ENCODE results near the gene NR2F6.
A peak's percentile ranks its signal among the peaks of the same experiment; 100 is the strongest.

NR2F6 gene

DNA sequence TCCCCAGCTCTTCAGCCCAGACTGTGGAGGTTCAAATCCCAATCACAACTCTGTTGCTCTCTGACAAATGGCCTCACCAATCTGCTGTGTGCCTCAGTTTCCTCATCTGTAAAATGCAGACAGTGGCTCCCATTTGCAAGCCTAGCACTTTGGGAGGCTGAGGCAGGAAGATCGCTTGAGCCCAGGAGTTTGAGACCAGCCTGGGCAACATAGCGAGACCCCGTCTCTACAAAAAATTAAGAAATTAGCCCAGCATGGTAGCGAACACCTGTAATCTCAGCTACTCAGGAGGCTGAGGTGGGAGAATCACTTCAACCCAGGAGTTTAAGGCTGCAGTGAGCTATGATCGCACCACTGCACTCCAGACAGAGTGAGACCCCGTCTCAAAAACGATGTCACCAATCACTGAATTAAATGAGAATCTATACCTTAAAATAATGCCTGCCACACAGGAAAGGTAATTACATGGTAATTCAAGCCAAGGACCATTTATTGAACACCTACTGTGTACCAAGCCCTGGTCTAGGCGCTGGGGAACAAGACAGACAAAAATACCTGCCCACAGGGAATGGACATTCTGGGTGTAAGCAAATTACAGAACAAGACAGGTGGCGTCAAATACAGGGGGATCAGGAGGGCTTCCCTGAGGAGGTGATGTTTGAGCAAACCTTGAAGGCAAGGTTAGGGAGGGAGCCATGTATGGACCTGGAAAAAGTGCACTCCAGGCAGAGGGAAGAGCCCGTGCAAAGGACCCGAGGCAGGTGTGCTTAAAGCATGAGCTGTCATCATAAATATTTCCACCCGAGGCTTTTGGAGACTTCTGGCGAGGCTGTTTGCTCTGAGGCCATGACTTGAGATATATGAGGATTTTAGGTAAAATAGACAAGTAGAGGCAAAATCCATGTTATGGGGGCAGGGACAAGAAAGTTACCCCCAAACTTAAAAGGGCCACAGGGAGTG is 7.7 kb downstream of the NR2F6 start:
- DNase-seq: no peak

DNA sequence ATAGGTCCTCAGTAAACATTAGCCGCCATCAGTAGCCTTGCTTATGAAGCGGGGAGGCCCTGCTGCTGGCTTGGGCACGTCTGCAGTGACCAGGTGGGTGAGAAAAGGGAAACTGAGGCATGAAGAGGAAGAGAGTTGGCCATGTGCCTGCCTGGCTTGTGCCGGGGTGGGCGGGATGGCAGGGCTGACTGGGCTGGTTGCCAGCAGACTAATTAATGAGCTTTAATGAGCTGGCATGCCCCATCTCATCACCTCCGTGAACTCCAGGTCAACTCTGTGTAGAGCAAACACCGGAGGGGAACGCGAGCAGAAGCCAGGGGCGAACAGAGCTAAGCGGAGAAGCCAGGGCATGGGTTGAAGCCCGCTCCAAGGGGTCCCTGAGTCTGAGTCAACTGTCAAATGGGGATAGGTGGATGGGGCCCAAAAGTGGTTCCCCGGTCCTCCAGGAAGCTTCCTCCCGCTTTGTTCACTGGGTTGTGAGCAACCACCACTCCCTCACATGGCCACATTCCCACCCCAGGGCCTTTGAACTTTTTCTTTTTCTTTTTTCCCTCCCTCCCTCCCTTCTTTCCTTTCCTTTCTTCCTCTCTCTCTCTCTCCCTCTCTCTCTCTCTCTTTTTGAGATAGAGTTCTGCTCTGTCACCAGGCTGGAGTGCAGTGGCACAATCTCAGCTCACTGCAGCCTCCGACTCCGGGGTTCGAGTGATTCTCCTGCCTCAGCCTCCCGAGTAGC is 8.7 kb downstream of the NR2F6 start:
- no peak for DNase-seq

DNA sequence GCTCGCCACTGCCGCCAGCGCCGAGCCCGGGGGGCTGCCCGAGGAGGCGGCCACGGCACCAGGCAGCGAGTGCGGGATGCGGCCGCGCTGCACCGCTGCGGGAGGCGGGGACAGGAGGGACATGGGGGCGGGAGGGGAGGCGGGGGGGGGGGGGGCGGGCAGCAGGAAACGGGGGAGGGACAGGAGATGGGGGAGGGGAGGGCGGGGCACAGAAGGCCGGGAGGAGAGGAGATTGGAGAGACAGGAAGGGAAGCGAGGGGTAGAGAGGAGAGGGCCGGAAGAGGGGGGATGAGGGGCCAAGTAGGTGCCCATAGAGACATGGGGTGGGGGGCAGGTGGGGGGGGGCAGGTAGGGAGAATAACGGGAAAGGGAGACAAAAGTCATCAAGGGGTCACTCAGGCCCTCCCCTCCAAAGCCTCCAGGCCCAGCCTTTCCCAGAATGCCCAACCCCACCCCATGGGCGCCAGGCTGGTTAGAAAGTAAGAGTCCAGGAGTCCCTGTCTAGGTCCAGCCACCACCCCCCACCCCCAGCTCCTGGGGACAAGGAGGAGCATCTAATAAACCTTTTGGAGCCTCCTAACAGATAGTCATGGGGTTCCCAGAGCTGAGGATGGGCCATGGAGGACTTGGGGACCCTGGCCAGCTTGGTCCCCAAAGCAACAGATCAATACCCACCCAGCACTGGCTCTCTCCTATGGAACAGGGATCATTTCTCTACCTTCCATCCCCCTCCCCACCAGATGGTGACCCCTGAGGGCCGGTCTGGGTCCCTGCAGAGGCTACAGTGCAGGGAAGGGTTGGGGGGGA is 9.5 kb downstream of the NR2F6 start:
- DNase-seq: peak; percentile 73

DNA sequence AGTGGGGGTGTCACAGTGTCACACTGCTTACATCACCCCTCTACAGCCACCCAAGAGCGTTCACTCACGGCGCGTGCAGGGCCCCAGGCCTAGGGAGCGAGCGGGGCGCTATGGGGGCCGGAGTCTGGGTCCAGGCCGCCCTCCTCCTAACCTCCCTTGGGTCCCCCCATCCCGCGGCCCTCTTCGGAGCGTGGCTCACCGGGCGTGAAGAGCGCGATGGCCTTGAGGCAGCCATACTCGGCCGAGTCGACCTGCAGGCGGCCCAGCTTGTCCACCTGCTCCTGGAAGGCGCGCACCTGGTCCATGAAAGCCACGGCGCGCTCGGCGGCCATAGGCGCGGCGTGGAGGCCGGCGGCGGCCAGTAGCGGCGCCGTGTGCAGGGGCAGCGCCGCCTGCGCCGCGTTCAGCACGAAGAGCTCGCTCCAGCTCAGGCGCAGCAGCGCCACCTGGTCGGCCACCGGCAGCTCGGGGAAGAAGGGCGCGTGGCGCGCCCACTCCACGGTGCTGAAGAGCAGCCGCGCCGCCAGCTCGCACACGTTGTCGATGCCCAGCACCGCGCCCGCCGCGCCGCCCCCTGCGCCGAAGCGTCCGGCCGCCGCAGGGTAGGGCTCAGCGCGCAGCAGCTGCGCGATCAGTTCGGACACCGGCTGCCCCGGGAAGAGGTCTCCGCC is 10.3 kb downstream of the NR2F6 start:
- DNase-seq: peak; percentile 79

DNA sequence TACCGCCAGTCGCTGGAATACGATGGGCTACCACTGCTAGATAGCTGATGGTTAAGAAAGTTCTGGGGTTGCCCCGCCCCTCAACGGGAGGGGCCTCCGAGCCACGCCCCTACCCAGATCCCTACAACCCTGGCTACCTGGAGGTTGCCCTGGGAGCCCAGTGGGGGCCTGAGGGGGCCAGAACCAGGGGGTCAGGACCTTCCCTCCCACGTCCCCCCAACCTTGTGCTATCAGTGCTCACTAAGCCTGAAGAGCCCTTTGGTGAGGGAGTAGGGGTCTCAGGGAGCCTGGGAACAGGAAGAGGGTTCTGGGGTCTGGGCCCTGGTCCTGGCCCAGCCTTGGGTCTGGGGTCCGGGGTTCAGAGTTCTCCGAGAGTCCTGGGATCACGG is 10.8 kb downstream of the NR2F6 start:
- DNase-seq: peak; percentile 65

DNA sequence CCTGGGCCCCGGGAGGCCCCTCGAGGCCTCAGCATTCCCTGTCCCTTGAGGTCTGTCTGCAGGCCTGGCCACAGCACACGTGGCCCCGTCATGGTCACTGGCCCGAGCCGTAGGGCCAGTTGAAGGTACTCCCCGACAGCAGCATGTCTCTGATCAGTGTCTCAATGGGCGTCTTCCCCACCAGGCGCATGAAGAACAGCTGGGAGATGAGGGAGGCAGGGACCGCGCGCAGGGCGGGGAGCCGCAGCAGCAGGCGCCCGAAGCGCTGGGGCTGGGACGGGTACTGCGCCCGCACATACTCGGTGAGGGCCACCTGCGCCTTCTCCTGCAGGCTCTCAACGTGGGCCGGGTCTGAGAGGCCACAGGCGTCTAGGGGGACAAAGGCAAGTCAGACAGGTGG is 13.5 kb downstream of the NR2F6 start:
- no peak for DNase-seq

DNA sequence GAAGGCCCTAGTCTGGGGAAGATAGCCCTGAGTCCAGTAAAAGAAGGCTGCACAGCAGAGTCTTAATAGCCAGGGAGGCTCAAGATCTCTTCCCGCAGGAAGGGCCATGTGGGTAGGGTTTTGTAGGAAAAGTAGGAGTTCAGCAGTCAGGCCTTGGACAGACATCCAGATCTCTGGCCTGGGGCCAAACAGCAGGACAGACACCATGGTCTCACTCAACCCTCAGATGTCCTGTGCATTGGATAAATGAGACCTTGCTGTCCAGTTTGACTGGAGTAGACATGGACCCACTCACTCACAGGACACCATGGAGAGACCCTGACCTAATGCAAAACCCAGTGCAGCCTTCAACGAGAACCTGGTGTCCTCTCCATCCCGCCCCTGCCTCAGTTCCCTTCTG is 15.8 kb downstream of the NR2F6 start:
- DNase-seq: no peak

DNA sequence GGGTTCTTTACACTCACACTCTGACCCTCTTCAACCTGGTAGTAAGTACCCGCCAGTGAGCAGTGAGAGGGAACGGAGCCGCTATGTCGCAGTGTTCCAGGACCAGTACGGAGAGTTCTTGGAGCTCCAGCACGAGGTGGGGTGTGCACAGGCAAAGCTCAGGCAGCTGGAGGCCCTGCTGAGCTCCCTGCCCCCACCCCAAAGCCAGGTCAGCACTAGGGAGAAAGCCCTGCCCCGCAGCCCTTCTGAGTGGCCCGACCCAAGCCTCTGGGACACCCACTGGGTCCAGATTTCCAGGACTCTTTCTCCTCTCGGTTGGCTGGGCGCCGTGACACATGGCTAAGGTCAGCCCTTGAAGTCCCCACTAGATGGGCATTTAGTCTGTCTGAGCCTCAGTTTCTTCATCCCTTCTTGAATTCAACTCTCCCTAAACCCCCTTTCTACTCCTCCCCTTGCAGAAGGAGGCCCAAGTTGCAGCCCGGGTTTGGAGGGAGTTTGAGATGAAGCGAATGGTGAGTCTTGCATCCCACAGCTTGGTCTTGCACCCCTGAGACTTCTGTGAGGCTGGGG is 17.8 kb downstream of the NR2F6 start:
- no peak for DNase-seq

DNA sequence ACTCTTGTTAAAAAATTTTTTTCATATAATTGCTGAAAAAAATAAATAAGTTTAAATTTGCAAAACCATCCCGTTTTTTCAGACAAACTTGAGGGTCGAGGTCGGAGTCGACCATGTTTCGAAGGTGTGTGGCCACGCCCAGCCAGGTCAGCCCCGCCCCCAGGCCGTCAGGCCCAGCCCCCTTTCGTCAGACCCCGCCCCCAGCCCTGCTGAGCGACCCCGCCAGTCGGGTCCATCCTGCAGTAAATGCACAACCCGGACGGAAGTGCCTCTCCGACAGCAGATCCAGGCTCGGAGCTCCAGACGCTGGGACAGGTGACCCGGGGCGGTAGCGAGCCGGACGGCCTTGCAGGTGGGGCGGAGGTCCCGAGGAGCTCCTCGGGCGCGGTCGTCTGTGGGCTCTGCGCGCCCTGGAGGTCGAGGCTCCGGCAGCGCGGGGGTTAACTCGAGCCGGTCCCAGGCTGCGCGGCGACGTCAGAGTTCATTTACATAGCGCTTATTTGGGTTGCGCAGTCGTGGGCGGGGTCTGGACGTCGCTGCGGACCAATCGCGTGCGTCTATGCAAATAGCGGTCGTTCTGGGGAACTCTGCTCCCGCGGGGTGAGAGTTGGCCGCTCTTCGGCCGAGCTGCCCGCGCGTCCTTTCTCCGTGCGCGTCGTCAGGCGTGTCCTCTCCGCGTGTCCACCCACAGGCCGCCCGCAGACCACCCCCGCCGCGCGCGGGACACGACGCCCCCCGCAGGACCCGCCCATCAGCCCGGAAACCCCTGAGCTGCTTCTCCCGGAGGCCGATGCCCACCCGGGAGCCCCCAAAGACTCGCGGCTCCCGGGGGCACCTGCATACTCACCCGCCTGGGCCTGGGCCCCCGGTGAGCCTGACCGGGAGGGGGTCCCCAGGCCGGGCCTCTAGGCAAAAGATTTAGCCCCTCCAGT is 19.5 kb downstream of the NR2F6 start, which contains the start of gene OCEL1:
Gene OCEL1 (plus strand): TSS at position 225 of the 932 bp plus-strand sequence. CDS start 22 bp downstream, at position 247.
- DNase-seq: peak; percentile 98

DNA sequence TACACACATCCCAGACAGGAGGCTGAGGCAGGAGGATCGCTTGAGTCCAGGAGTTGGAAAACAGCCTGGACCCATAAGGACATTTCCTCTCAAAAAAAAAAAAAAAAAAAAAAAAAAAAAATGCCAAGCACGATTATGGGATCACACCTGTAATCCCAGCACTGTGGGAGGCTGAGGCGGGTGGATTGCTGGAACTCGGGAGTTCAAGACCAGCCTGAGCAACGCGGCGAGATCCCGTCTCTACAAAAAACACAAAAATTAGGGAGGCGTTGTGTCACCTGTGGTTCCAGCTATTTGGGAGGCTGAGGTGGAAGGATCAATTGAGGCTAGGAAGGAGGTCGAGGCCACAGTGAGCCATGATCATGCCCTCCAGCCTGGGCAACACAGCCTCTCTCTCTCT is 20.7 kb downstream of the NR2F6 start:
- no peak for DNase-seq

DNA sequence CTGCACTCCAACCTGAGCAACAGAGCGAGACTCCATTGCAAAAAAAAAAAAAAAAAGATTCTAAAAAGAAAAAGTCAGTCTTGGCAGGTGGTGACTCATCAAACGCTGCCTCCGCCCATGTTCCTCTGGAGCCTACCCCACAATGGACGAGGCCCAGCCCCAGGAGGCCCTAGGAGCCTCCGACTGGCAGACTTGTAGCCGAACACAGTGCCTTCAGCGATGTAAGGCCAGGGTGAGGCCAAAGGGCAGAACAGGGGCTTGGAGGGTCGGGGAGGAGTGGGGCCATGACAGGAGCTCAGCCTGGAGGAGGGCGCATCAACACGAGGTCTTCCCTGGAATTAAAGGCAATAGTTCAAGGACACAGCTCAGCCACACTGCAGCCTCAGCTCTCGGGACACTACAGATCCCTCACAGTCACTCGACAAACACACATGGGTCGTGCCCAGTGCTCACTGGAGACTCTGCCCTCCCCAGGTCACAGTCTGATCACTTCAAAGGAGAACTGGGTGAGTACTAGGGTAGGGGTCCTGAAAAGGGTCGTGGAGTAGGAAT is 25.4 kb downstream of the NR2F6 start:
- peak; percentile 66 for DNase-seq

DNA sequence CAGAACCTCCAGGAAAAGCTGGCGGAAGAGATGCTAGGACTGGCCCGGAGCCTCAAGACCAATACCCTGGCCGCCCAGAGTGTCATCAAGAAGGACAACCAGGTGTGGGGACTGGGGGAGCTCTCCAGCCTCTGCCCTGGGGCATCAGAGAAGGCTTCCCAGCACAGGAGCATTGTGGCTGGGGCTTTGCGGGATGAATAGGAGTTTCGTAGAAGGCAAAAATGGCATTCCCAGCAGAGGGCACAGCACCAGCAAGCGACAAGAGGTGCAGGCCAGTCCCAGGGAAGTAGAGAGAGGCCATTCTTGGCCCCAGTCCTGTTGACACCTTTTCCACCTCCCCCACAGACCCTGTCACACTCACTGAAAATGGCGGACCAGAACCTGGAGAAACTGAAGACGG is 26.4 kb downstream of the NR2F6 start:
- DNase-seq: no peak

DNA sequence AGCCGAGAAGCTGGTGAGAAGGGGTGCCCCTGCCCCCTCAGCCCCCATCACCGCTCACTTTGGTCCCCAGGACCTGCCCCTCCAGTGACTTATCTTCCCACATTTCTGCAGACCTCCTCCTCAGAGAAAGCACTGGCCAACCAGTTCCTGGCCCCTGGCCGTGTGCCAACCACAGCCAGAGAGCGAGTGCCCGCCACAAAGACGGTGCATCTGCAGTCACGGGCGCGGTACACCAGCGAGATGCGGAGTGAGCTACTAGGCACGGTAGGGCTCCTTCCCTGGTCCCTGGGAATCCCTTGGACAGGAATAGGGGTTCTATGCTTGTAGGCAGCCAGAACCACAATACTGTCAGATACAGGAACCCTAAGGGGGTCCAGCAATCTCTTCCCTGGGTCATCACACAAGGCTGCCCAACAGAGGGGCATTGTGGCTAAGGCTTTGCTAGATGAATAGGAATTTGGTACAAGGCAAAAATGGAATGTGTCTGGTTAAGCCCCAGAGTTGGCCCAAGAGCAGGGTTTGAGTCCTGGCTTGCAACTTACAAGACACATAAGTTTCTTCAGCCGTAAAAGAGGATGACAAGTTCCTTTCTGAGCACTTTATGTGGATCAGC is 29.6 kb downstream of the NR2F6 start:
- no peak for DNase-seq

DNA sequence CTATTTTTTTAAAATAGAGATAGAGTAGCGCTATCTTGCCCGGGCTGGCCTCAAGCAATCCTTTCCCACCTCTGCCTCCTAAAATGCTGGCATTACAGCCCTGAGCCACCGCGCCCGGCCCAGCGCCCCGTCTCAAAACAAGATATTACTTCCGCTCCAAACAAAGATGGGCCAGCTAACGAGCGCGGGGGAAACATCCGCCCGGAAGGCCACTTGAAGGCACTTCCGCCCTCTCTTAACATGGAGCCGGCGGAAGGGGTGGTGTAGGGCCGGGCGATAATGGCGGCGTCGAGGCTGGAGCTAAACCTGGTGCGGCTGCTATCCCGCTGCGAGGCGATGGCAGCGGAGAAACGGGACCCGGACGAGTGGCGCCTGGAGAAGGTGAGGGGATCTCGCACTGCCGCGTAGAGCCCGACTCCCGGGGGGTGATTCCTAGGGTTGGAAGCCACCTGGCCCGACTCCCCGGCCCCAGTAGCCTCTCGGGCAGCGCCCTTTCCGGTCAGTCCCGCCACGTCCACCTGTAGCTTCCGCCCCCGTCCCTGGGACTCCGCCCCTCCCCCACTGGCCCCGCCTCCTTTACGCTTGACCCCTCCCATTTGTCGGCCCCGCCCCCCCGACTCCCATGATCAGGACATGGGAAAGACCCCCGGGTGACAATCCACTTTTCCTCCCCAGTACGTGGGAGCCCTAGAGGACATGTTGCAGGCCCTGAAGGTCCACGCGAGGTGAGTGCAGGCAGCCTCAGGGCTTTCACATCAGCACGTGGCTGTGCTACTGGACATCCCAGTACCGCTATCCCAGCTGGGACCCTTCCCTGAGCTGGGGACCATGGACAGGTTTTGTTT is 30.4 kb downstream of the NR2F6 start, which contains the start of gene USE1:
Gene USE1 (plus strand): TSS at position 231 of the 845 bp plus-strand sequence. CDS start 49 bp downstream, at position 280.
- peak; percentile 91 for DNase-seq

DNA sequence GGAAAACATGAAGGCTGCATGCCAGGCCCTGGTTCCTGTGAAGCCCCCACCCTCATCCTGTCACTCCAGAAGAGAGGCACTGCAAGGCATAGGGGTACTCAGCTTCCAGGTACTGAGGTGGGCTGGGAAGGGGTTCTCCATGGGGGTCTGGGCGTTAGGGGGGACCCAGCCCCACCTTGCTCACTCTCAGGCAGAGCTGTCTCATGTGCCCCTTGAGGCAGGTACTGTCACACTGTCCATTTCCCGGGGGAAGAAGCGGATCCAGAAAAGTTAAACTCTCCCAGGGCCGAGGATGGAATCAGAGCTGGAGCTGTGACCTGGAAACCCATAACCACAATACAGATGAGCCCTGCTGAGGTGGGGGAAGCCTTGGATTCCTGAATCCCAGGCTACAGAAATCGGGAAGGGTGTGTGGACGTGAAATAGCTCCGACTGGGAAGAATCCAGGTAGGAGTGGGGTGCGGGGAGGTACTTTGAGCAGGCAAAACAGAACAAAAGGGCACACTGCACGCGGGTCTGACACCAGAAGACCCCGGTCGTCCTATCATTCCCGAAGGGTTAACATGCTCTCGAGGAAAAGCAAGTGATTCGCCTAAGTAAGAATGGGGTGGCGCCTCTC is 31.1 kb downstream of the NR2F6 start:
- DNase-seq: no peak

DNA sequence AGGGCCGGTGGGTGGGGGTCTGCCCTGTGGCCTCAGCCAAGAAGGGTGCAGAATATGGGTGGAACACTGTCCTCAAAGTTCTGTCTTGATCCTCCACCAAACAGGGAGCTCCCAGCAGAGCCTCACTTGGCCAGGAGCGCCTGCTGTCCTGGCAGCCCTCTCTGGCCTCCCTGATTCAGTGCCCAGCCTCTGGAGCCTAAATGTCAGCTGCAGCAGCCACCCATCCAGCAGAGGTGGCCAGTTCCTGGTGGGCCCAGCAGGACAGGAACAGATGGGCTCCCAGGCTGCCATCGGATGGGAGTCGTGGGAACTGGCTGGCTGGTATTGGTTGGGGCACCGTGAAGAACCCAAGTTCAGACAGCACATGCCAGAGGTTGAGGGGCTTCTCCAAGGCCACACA is 32.4 kb downstream of the NR2F6 start:
- no peak for DNase-seq

DNA sequence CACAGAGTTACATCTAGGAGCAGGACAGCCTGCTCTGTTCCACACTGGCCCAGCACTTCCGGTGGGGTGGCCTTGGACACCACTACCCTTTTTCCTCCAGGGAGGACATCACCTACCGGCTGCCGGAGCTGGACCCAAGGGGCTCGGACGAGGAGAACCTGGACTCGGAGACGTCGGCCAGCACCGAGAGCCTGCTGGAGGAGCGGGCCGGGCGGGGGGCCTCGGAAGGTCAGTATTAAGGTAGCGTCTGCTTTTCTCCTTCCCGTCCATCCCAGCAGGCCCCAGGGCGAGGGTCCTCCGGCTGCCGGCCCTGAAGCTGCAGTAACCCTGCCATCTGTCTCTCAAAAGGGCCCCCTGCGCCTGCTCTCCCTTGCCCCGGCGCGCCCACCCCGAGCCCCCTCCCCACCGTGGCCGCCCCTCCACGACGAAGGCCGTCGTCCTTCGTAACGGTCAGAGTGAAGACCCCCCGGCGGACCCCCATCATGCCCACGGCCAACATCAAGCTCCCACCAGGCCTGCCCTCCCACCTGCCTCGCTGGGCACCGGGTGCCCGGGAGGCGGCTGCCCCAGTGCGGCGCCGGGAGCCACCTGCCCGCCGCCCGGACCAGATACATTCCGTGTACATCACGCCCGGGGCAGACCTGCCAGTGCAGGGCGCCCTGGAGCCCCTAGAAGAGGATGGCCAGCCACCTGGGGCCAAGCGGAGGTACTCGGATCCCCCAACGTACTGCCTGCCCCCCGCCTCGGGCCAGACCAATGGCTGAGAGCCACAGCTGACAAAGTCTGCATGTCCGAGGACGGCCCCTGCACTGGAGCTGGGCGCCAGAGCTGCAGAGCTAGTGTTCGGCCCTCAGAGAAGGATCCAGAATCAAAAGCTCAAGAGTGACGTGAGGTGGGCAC is 33.9 kb downstream of the NR2F6 start:
- DNase-seq: no peak

DNA sequence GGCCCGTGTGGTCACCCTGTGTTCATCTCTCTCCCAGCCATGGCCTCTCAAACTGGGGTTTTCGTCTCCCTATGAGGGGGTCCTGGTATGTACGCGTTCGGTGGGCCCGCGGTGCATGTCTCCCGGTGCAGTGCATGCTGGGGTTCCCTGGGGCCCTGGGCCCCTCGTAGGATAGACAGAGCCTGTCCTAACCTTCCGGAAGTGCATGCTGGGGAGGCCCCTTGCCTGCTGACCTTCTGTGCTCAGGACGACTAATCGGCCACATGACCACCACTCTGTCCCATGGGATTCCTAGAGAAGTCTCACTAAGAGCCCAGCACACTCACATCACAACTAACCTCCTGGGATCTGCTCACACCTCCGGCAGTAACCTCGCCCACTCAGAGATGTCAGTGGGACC is 35.4 kb downstream of the NR2F6 start:
- DNase-seq: no peak
